Prostate gland (tissue), 2 donors: ENCODE measurements around the gene SERPINH1. TPM values are rescaled to one million over a fixed set of nuclear protein-coding genes. Genes with fewer than 3 reads are reported as not detected.

Experiments
- DNase-seq: peaks from one replicate; pipeline ENCODE4 v3.0.0-alpha.2; 2019; ENCODE audit warnings: low spot score
- H3K27ac ChIP-seq, 2 donors: fragments of 200-600 bp; sonication (generic); 2 replicates each; pipeline ENCODE4 v1.5.1; 2017 to 2019
- H3K27me3 ChIP-seq: fragments of 200-600 bp; sonication (generic); replicated peaks from 2 replicates; pipeline ENCODE4 v1.5.1; 2019; ENCODE audit not compliant: insufficient read depth
- H3K36me3 ChIP-seq, 2 donors: fragments of 200-600 bp; sonication (generic); 1 replicate in 1 of 2; 2 replicates in 1 of 2; pipeline versions ENCODE4 v1.5.1 to v1.8.1; 2017 to 2019
- H3K4me1 ChIP-seq: fragments of 200-600 bp; sonication (generic); replicated peaks from 2 replicates; pipeline ENCODE4 v1.5.1; 2019
- H3K4me3 ChIP-seq, 2 donors: fragments of 200-600 bp; sonication (generic); 2 replicates each; pipeline ENCODE4 v1.5.1; 2017 to 2019
- H3K9me3 ChIP-seq: fragments of 200-600 bp; sonication (generic); 2 replicates; pipeline ENCODE4 v1.5.1; 2017
- POLR2A ChIP-seq: fragments of 450-650 bp; IDR thresholded peaks from one replicate; pipeline ENCODE4 v1.6.1; 2016; ENCODE audit warnings: antibody characterized with exemption, mild to moderate bottlenecking
- POLR2AphosphoS5 ChIP-seq: sonication (generic); formaldehyde crosslinking; IDR thresholded peaks from one replicate; pipeline ENCODE4 v1.6.1; 2017; ENCODE audit warnings: antibody characterized with exemption
- WGBS: methylation state at CpG from one replicate; pipeline ENCODE4 v1.1.5; 2018; 5-methylcytosine and 5-hydroxymethylcytosine counted together
- intact Hi-C: fragments of 100-400 bp; cut with DNase I; formaldehyde crosslinking; loops from one replicate; pipeline ENCODE4 v1.14.2; 2022
- total RNA-seq, 2 donors: library from RNA; depleted of rRNA; stranded (reverse); fragments of >200 nt; gene quantifications; one replicate each; pipeline ENCODE4 v1.1.0, GENCODE V29; 2016
- TF ChIP-seq, protein P1 (sequence below), 4 experiments: fragments of 200-600 bp in 2 of 4; fragments of 450-650 bp in 2 of 4; sonication (generic) in 2 of 4; IDR thresholded peaks; 1 replicate in 3 of 4; 2 replicates in 1 of 4; pipeline ENCODE4 v1.5.1; 2016 to 2019; ENCODE audit warnings: antibody characterized with exemption in 4 of 4, mild to moderate bottlenecking in 2 of 4, moderate library complexity in 2 of 4

Gene SERPINH1
- total RNA-seq, 2 donors from 2014 or later = 123 to 189 TPM

DNA sequence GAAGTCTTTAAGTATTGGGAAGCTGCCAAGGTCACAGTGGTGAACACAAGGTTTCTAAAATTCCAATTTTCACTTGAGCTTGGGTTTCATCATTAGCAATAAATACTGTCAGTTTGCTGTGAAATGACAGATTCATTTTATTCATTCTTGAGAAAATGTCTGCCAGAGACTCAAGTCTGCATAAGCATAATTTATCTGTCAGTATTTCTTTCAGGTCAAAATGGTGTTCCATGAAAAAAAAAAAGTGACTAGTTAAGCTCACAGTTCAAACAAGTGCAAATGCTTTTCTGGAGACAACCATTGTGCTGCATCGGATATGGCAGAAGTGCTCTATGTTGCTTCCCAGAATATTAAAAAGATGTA, 28.2 kb upstream of the SERPINH1 start:
- no peak for DNase-seq
- intact Hi-C loops = loop anchor here (5.0 kb wide), 1 partner anchor 147 kb away; no protein-coding TSS in a partner anchor
- Histone ChIP-seq H3K27me3 (no peaks in the 10 kb centered on the region), H3K4me3 (no peak overlapping the region), H3K9me3 (no peaks in the 10 kb centered on the region), H3K36me3 (no peaks in the 10 kb centered on the region), H3K4me1 (no peaks in the 10 kb centered on the region), H3K27ac (no peak overlapping the region)
- WGBS = 48% methylated on average over 1 of the region's 1 CpG
- TF ChIP-seq POLR2A = no peak
- TF ChIP-seq POLR2AphosphoS5 = no peak
- TF ChIP-seq, protein P1, sequence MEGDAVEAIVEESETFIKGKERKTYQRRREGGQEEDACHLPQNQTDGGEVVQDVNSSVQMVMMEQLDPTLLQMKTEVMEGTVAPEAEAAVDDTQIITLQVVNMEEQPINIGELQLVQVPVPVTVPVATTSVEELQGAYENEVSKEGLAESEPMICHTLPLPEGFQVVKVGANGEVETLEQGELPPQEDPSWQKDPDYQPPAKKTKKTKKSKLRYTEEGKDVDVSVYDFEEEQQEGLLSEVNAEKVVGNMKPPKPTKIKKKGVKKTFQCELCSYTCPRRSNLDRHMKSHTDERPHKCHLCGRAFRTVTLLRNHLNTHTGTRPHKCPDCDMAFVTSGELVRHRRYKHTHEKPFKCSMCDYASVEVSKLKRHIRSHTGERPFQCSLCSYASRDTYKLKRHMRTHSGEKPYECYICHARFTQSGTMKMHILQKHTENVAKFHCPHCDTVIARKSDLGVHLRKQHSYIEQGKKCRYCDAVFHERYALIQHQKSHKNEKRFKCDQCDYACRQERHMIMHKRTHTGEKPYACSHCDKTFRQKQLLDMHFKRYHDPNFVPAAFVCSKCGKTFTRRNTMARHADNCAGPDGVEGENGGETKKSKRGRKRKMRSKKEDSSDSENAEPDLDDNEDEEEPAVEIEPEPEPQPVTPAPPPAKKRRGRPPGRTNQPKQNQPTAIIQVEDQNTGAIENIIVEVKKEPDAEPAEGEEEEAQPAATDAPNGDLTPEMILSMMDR (IDR thresholded peaks at IDR 0.05) = no peak

DNA sequence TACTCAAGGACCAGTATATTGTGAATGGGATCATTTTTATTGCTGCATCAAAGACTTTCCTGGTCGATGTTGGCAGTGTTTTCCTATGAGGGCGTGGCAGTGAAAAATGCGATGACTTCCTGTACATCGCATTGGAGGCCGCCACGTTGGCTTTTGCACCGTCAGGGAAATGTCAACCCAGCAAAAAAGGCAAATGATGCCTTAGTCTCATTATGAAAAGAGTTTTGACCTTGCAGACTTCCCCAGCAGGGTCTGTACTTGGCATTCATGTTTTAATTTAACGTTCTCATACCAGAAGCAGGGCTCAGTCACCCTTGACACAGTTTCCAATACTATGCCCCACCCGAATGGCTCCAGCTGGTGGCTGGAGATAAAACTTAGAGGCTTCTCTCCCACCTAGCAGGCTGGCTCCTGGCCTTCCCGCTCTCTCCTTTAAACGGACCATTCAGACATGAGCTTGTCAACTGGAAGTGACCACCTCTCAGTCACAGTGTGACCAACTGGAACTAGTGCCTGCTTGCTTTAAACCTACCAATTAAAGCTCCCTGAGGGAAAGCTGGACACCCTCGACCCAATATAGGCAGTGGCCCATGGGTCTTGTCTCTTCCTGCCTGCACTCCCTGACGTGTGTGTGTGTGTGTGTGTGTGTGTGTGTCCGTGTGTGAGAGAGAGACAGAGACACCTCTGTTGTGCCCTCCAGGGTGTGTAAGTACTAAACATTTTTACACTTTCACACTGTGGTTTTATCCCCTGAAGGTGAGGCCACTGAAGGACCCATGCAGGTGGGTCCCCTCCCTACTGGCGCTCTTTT, 27.6 kb upstream of the SERPINH1 start:
- Histone ChIP-seq H3K4me1 (no peaks in the 10 kb centered on the region), H3K27ac (no peak overlapping the region), H3K27me3 (no peaks in the 10 kb centered on the region), H3K9me3 (no peaks in the 10 kb centered on the region), H3K36me3 (no peaks in the 10 kb centered on the region), H3K4me3 (no peak overlapping the region)
- TF ChIP-seq POLR2AphosphoS5 (no peak), POLR2A (no peak)
- TF ChIP-seq, protein P1 (IDR thresholded peaks at IDR 0.05) = no peak
- DNase-seq = peak; percentile 15
- WGBS = 52% methylated on average over 15 of the region's 15 CpGs
- intact Hi-C loops = loop anchor here (5.0 kb wide), 1 partner anchor 147 kb away; no protein-coding TSS in a partner anchor

DNA sequence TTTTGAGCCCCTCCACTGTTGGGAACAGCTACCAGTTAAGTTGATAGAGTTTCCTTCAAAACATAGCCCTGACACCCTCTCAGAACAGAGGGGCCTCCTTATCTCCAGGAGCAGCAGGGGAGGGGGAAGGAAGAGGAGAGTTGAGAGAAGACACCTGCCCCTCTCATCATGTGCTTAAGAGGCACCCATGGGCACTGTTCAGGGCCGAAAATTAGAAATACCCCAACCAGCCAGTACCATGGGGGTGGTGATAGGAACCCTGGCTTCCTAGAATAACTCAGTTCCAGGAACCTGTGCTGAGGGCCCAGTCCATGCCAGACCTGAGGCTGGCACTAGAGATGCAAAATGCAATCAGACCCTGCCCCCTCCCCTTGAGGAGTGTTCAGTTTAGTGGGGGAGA, 27.0 kb upstream of the SERPINH1 start:
- 75% methylated on average over 1 of the region's 1 CpG for WGBS
- H3K27me3 ChIP-seq = no peaks in the 10 kb centered on the region
- no peak for DNase-seq
- no peaks in the 10 kb centered on the region for H3K4me1 ChIP-seq
- H3K4me3 ChIP-seq = no peak overlapping the region
- no peaks in the 10 kb centered on the region for H3K36me3 ChIP-seq
- intact Hi-C loops = no loop called here
- TF ChIP-seq, protein P1 (IDR thresholded peaks at IDR 0.05) = no peak
- no peak for TF ChIP-seq POLR2AphosphoS5
- no peak for TF ChIP-seq POLR2A
- no peaks in the 10 kb centered on the region for H3K9me3 ChIP-seq
- no peak overlapping the region for H3K27ac ChIP-seq

DNA sequence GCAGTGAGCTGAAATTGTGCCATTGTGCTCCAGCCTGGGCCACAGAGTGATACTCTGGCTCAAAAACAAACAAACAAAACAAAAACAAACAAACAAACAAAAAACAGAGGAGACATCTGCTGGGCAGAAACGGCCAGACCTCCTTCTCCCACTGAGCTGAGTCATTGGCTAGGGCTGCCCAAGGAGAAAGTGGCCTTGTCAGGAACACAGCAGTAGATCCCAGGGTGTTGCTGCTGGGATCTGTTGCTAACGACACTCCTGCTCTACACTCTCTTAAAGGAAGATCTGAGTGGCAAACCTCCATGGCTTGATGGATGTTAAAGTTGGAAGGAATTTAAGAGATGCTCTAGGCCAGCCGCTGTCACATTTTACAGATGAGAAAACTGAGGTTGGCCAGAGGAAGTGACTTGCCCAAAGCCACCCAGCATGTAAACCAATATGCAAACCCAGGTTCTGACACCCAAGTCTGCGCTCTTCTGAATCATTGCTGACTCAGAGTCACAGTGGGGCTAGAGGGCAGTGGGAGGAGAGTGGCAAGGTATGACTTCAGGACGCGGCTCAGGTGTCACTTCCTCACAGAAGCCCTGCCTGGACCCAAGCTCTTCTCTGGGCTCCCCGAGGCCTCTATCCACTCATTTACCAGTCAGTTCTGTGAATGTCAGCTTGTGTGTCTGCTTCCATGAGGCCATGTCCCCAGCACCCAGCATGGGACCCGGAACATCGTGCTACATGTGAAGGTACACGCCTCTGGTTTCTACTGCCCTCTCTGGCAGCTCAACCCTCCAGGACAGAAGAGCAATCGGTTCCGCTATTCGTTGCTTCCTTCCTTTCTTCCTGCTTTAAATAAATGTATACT, 25.0 kb upstream of the SERPINH1 start:
- intact Hi-C loops = no loop called here
- WGBS = 77% methylated on average over 13 of the region's 13 CpGs

More for the DNA sequence above, 25.0 kb upstream of the SERPINH1 start:
- H3K9me3 ChIP-seq = no peaks in the 10 kb centered on the region
- H3K4me1 ChIP-seq = no peaks in the 10 kb centered on the region
- H3K4me3 ChIP-seq = no peak overlapping the region
- H3K27me3 ChIP-seq = no peaks in the 10 kb centered on the region
- H3K27ac ChIP-seq = no peak overlapping the region
- H3K36me3 ChIP-seq = no peaks in the 10 kb centered on the region
- DNase-seq = no peak
- TF ChIP-seq POLR2A (no peak), POLR2AphosphoS5 (no peak)
- TF ChIP-seq, protein P1 (IDR thresholded peaks at IDR 0.05) = no peak
